ENCODE data around the gene RNF223. TPM values are rescaled to one million over a fixed set of nuclear protein-coding genes. Genes with fewer than 3 reads are reported as not detected.
A peak's percentile ranks its signal among the peaks of the same experiment; 100 is the strongest.

RNF223 gene
- total and polyA plus RNA-seq, 8 donors: 0.05 to 0.37 (median 0.16) TPM; not detected in 2

DNA sequence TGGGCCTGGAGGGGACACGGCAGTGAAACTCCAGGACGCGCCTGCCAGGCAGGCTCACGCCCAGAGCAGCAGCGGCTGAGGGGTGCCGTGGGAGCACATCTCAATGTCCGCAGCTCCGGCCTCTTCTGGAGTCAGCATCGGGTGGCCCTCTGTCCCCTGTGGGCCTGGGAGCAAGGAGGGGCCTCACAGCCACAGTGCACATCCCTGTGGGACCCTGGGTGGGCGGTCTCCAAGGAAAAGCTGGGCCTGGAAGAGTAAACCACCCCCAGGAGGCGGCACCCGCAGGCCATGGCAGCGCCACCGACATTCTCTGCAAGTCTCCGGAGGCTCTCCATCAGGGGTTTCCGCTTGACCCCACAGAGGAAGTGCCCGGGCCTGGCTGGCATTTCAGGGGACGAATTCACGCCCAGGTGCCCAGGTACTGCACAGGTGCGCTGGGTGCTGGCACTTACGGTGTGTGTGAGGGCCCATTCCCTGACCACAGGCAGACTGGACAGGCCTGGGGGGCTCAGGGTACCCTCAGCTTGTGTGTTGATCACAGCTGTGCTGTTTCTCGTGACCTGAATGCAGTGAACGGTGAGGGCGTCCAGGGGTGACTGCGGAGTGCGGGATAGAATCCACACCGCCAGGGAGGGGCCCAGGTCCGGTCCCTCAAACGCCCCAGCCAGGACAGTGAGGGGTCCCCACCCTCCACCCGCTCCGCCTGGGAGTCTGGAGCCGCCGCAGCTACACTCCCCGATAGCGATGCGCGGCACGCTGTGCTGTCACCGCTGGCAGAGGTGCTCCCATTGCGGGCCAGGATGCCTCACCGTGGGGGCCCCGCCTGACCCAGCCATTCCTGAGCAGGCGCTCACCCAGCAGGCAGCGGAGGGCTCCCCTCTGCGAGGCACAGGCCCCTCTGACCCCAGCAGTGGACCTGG, 16.6 kb upstream of the RNF223 start:
- intact Hi-C loops (cut with DNase I): no loop called here
- H3K4me3 ChIP-seq: no peak overlapping the region
- ATAC-seq: no peak
- no peak overlapping the region for H3K27ac ChIP-seq
- no peaks in the 10 kb centered on the region for H3K27me3 ChIP-seq
- H3K9me3 ChIP-seq: no peaks in the 10 kb centered on the region
- no peak for FAIRE-seq
- H3K4me1 ChIP-seq: no peaks in the 10 kb centered on the region
- DNase-seq: peak in 3 of 6 donors; percentile 26 to 71 (median 52)
- TF ChIP-seq, protein P1, sequence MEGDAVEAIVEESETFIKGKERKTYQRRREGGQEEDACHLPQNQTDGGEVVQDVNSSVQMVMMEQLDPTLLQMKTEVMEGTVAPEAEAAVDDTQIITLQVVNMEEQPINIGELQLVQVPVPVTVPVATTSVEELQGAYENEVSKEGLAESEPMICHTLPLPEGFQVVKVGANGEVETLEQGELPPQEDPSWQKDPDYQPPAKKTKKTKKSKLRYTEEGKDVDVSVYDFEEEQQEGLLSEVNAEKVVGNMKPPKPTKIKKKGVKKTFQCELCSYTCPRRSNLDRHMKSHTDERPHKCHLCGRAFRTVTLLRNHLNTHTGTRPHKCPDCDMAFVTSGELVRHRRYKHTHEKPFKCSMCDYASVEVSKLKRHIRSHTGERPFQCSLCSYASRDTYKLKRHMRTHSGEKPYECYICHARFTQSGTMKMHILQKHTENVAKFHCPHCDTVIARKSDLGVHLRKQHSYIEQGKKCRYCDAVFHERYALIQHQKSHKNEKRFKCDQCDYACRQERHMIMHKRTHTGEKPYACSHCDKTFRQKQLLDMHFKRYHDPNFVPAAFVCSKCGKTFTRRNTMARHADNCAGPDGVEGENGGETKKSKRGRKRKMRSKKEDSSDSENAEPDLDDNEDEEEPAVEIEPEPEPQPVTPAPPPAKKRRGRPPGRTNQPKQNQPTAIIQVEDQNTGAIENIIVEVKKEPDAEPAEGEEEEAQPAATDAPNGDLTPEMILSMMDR (IDR thresholded peaks at IDR 0.05): no peak
- no peaks in the 10 kb centered on the region for H3K36me3 ChIP-seq
- WGBS, 2 donors: 93 to 94% methylated on average over 44 to 45 of the region's 45 CpGs

DNA sequence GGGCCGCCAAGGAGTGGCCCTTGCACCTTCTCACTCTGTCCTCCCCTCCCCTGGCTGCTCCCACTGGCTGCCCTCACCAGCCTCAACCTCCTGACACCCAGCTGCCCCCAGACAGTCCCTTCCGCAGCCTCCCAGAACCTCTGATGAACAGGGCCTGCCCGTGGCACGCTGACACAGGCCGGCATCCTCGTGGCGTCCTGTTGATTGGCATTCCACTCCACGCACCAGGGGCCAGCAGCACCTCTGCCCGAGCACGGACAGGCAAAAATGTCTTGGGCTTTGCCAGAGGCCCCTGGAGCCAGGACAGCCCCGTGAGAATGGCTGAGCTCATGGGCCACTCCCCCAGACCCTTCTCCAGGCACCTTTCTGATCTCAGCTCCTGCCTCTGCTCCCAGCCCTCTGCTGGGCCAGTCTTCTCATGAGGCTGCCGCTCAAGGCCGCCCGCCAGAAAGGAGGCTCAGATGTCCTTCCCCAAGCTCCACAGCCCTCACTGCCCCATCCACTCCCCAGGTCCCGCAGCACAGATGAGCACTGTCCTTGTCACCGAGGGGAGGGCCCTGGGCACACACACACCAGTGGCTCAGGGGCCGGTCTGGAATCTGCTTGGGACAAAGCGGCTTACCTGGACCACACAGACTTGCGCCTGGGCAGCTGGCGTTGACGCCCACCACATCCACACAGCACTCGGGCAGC, 15.8 kb upstream of the RNF223 start:
- 92% methylated on average over 22 of the region's 22 CpGs for WGBS, 2 donors
- Histone ChIP-seq H3K4me1 (no peaks in the 10 kb centered on the region), H3K27me3 (no peaks in the 10 kb centered on the region), H3K36me3 (no peaks in the 10 kb centered on the region), H3K27ac (no peak overlapping the region), H3K4me3 (no peak overlapping the region), H3K9me3 (no peaks in the 10 kb centered on the region)
- intact Hi-C loops (cut with DNase I): no loop called here
- TF ChIP-seq, protein P1 (IDR thresholded peaks at IDR 0.05): no peak
- DNase-seq: peak in 2 of 6 donors; percentile 43 to 70
- ATAC-seq: no peak
- FAIRE-seq: no peak

DNA sequence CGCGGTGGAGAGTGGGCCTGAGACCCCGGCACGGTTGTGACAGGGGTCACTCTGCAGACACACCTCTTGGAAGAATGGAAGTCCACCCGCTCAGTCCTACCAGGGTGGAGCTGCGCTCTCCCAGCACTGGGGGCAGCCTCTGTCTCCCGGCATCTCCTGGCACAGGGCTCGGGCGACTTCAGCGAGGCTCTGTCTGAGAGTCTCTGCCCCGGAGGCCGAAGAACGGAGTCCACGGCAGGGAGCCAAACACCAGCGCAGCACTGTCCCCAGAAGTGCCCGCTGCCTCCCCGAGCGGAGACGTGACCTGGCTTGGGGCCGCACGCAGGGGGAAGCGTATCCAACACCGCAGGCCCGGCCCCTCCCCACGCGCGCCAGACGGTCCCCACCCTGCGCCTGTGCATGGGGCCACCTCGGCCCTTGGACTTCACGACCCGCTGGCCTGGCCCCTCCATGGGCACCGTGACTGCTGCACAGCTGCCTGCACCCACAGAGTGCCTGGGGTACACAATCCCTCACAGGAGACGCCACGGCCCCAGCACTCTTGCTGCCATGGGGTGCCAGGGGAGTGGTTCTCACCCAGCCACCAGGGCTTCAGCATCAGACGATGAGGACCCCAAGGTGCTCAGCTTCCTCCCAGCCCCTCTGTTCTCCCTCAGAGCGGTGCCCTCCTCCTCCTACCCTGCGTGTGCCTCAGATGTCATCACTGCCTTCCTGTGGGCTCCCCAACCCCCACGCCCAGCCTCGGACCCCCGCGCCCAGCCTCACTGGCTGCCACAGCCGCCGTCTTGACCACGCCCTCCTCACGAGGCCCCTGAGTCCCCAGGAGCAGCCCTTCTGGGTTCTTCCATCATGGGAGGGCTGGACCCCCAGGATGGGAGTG, 14.9 kb upstream of the RNF223 start:
- H3K4me3 ChIP-seq: no peak overlapping the region
- H3K27me3 ChIP-seq: no peaks in the 10 kb centered on the region
- H3K36me3 ChIP-seq: no peaks in the 10 kb centered on the region
- TF ChIP-seq, protein P1 (IDR thresholded peaks at IDR 0.05): no peak
- H3K9me3 ChIP-seq: no peaks in the 10 kb centered on the region
- WGBS, 2 donors: 92 to 94% methylated on average over 46 of the region's 46 CpGs
- intact Hi-C loops (cut with DNase I): no loop called here
- DNase-seq (peak in 2 of 6 donors; percentile 52 to 68), FAIRE-seq (no peak), ATAC-seq (no peak)
- no peak overlapping the region for H3K27ac ChIP-seq
- H3K4me1 ChIP-seq: no peaks in the 10 kb centered on the region

DNA sequence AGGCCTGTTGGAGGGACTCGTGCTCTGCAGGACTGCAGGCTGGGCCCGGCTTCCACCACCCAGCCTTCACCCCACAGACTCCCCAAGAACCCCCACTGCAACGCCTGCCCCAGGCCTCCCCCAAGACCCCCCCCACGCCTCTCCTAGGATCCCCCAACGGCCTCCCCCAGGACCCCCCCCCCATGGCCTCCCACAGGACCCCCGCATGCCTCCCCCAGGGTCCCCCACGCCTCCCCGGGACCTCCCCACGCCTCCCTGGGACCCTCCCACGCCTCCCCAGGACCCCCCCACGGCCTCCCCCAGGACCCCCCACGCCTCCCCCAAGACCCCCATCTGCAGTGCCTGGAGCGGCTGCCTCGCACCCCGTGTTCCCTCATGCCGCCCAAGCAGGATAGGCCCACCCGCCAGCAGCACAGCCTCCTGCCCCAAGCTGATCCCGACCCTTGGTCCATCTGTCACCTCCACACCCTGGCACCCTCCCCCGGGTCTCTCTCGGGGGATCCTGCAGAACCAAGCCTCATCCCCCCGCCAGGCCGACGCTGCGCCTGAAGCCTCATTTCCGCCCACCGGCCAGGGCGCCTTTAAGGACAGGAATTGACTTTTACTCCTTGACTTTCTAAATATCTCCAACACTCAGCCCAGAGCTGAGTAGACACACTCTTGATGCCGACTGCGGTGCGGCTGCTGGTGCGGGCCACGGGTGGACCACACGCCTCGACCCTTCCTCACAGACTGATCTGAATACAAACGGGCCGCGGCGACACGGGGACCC, 14.1 kb upstream of the RNF223 start:
- Histone ChIP-seq H3K4me1 (no peaks in the 10 kb centered on the region), H3K36me3 (no peaks in the 10 kb centered on the region), H3K9me3 (no peaks in the 10 kb centered on the region), H3K4me3 (no peak overlapping the region), H3K27me3 (no peaks in the 10 kb centered on the region), H3K27ac (no peak overlapping the region)
- no peak for FAIRE-seq
- intact Hi-C loops (cut with DNase I): no loop called here
- WGBS, 2 donors: 82 to 92% methylated on average over 27 to 39 of the region's 39 CpGs
- TF ChIP-seq, protein P1 (IDR thresholded peaks at IDR 0.05): no peak
- no peak for ATAC-seq
- peak in 2 of 6 donors; percentile 44 to 61 for DNase-seq
